Measurements from ENCODE around the gene USP46.

USP46 gene

DNA sequence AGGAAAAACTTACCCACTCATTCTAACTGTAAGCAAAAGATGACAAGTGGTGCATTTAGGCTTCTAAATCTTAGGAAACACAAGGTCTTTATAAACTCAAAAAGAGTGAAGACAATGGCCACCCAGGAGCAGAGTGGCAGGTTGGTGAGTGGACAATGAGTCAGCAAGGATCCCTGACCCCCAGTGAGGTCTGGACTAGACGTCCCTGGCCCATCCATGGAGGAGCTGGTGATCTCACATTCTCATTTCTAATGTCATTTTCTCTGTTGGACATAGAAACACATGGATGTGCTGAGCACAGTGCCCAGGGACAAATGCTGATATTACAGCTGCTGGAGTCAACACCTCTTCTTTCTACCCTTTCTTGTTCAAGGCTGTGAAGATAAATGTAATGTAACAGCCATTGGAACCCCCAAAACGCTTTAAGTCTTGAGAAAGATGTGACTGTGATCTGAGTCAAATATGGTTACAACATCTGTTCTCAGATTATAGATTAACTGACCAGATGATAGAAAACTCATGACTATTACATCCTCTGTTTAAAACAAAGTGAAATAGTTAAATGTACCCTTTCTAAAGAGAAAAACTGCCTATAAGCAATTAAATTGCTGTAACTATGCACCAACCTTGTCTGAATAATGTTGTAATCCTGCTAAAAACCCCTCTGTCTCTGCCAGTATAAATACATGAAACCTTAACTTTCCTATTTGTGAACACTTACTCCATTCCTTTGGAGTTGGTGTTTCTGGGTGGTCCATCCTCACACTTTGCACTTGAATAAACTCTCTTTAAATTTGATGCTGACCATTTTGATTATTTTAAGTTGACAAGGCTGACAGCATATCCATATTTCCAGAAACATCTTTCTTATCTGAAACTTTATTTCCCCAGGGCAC lies 92.7 kb downstream of the USP46 start:
- TF ChIP-seq, protein P1, sequence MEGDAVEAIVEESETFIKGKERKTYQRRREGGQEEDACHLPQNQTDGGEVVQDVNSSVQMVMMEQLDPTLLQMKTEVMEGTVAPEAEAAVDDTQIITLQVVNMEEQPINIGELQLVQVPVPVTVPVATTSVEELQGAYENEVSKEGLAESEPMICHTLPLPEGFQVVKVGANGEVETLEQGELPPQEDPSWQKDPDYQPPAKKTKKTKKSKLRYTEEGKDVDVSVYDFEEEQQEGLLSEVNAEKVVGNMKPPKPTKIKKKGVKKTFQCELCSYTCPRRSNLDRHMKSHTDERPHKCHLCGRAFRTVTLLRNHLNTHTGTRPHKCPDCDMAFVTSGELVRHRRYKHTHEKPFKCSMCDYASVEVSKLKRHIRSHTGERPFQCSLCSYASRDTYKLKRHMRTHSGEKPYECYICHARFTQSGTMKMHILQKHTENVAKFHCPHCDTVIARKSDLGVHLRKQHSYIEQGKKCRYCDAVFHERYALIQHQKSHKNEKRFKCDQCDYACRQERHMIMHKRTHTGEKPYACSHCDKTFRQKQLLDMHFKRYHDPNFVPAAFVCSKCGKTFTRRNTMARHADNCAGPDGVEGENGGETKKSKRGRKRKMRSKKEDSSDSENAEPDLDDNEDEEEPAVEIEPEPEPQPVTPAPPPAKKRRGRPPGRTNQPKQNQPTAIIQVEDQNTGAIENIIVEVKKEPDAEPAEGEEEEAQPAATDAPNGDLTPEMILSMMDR (IDR thresholded peaks at IDR 0.05) = no peak
- no peaks in the 10 kb centered on the region for H3K27me3 ChIP-seq
- no peaks in the 10 kb centered on the region for H3K4me1 ChIP-seq
- no peak overlapping the region for H3K27ac ChIP-seq
- H3K36me3 ChIP-seq = no peaks in the 10 kb centered on the region
- H3K4me3 ChIP-seq = no peak overlapping the region
- no peaks in the 10 kb centered on the region for H3K9me3 ChIP-seq
- intact Hi-C loops (cut with DNase I; ENCODE audit: low total_unique reads) = no loop called here
- no peak for DNase-seq

DNA sequence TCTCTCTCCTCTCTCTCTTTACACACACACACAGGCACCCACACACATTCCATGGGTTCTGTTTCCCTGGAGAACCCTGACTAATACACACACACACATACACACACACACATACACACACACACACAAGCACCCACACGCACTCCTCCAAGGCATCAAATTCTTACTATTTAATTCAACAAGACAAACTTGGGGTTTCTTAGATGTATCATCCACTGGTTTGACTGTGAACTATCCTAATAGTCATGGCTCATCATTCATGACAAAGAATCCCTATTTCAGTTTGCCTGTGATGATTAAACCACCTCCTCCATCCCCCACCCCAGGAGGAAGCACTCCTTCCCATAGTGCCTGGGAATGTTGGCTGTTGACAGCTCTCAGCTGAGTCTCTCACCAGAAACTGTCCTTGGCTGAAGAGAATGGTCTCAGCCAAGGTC lies 98.2 kb downstream of the USP46 start:
- H3K27me3 ChIP-seq = no peaks in the 10 kb centered on the region
- no peak for DNase-seq
- no peak overlapping the region for H3K4me3 ChIP-seq
- TF ChIP-seq, protein P1 (IDR thresholded peaks at IDR 0.05) = no peak
- no peaks in the 10 kb centered on the region for H3K4me1 ChIP-seq
- no peaks in the 10 kb centered on the region for H3K36me3 ChIP-seq
- intact Hi-C loops (cut with DNase I; ENCODE audit: low total_unique reads) = no loop called here
- no peak overlapping the region for H3K27ac ChIP-seq
- no peaks in the 10 kb centered on the region for H3K9me3 ChIP-seq

- TF ChIP-seq, protein P1 (IDR thresholded peaks at IDR 0.05) = no peak
- Histone ChIP-seq H3K27me3 (no peaks in the 10 kb centered on the region), H3K4me1 (peaks cover 0 to 5% (median 0%) of the 10 kb centered on the region in 4 donors), H3K4me3 (no peak overlapping the region), H3K36me3 (no peaks in the 10 kb centered on the region), H3K9me3 (no peaks in the 10 kb centered on the region), H3K27ac (no peak overlapping the region)
- intact Hi-C loops (cut with DNase I; ENCODE audit: low total_unique reads) = no loop called here
- DNase-seq = no peak
Observed at GRCh38 chr4:52555356-52555716, 103.8 kb downstream of the USP46 start.

GRCh38 chr4:52554612-52555355 lies 104.3 kb downstream of the USP46 start:
- intact Hi-C loops (cut with DNase I; ENCODE audit: low total_unique reads) = no loop called here

GRCh38 chr4:52552778-52553177 lies 106.3 kb downstream of the USP46 start:
- H3K4me3 ChIP-seq = no peak overlapping the region
- TF ChIP-seq, protein P1 (IDR thresholded peaks at IDR 0.05) = no peak
- H3K9me3 ChIP-seq = no peaks in the 10 kb centered on the region
- no peaks in the 10 kb centered on the region for H3K27me3 ChIP-seq
- peaks cover 0 to 5% (median 0%) of the 10 kb centered on the region in 4 donors for H3K4me1 ChIP-seq
- DNase-seq = no peak
- H3K36me3 ChIP-seq = no peaks in the 10 kb centered on the region
- intact Hi-C loops (cut with DNase I; ENCODE audit: low total_unique reads) = no loop called here
- H3K27ac ChIP-seq = no peak overlapping the region

More at GRCh38 chr4:52554612-52555355, 104.3 kb downstream of the USP46 start:
- H3K27me3 ChIP-seq = no peaks in the 10 kb centered on the region
- H3K9me3 ChIP-seq = no peaks in the 10 kb centered on the region
- no peak overlapping the region for H3K27ac ChIP-seq
- no peaks in the 10 kb centered on the region for H3K36me3 ChIP-seq
- no peak for DNase-seq
- TF ChIP-seq, protein P1 (IDR thresholded peaks at IDR 0.05) = no peak
- no peak overlapping the region for H3K4me3 ChIP-seq
- peaks cover 0 to 5% (median 0%) of the 10 kb centered on the region in 4 donors for H3K4me1 ChIP-seq
